AG09309 (cell line): Measurements from ENCODE around the gene HTT-AS.

Experiments used
- DNase-seq: peaks from one replicate; pipeline ENCODE4 v3.0.0-alpha.2; 2010; ENCODE audit warnings: low read depth
- H3K4me3 ChIP-seq: 2 replicates; pipeline ENCODE4 v1.5.1; 2011; ENCODE audit warnings: mild to moderate bottlenecking, low read depth, low read length, moderate library complexity; ENCODE audit not compliant: control insufficient read depth
- TF ChIP-seq, protein P1 (sequence below): IDR thresholded peaks from 2 replicates; pipeline ENCODE4 v1.5.1; 2011; ENCODE audit warnings: mild to moderate bottlenecking, low read depth, low read length, inconsistent platforms; ENCODE audit not compliant: insufficient read depth, control insufficient read depth; ENCODE audit errors: missing control alignments

HTT-AS gene

GRCh38 chr4:3021627-3022026 lies 52.7 kb downstream of the HTT-AS start:
- no peak overlapping the region for H3K4me3 ChIP-seq
- DNase-seq: no peak
- TF ChIP-seq, protein P1, sequence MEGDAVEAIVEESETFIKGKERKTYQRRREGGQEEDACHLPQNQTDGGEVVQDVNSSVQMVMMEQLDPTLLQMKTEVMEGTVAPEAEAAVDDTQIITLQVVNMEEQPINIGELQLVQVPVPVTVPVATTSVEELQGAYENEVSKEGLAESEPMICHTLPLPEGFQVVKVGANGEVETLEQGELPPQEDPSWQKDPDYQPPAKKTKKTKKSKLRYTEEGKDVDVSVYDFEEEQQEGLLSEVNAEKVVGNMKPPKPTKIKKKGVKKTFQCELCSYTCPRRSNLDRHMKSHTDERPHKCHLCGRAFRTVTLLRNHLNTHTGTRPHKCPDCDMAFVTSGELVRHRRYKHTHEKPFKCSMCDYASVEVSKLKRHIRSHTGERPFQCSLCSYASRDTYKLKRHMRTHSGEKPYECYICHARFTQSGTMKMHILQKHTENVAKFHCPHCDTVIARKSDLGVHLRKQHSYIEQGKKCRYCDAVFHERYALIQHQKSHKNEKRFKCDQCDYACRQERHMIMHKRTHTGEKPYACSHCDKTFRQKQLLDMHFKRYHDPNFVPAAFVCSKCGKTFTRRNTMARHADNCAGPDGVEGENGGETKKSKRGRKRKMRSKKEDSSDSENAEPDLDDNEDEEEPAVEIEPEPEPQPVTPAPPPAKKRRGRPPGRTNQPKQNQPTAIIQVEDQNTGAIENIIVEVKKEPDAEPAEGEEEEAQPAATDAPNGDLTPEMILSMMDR: no peak

- no peak overlapping the region for H3K4me3 ChIP-seq
- DNase-seq: no peak
- TF ChIP-seq, protein P1: no peak
Measured at GRCh38 chr4:3021127-3021526, 53.2 kb downstream of the HTT-AS start.

DNA sequence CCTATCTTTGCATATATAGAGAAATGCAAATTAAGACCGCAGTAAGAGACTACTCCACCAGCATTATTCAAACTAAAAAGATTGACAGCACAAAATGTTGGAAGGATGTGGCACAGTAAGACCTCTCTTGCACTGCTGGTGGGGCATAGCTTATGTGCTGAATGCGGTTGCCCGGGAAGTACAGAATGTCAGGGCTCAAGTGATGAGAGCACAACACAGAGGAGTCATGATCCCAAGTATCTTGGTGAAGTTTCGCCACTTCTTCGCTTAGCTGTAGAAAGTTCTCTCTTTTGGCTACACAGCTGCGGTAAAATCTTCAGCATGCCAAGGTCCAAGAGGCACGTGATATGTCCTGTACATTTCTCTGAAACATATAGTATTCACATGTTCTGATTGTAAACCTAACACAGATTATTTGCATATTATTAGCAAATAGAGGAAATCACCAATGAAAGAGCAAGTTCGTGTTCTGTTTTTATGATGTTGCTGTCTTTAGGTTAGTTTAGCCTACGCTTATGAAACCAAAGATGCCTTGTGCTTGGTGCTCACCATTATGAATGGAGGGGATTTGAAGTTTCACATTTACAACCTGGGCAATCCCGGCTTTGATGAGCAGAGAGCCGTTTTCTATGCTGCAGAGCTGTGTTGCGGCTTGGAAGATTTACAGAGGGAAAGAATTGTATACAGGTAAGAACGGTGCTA lies 55.0 kb downstream of the HTT-AS start:
- DNase-seq: no peak
- TF ChIP-seq, protein P1: no peak
- H3K4me3 ChIP-seq: no peak overlapping the region

- TF ChIP-seq, protein P1: no peak
Measured at GRCh38 chr4:3017504-3017903, 56.8 kb downstream of the HTT-AS start.

GRCh38 chr4:3016961-3017360 lies 57.4 kb downstream of the HTT-AS start:
- no peak for DNase-seq
- no peak overlapping the region for H3K4me3 ChIP-seq
- TF ChIP-seq, protein P1: no peak

More at GRCh38 chr4:3017504-3017903, 56.8 kb downstream of the HTT-AS start:
- no peak overlapping the region for H3K4me3 ChIP-seq
- no peak for DNase-seq

DNA sequence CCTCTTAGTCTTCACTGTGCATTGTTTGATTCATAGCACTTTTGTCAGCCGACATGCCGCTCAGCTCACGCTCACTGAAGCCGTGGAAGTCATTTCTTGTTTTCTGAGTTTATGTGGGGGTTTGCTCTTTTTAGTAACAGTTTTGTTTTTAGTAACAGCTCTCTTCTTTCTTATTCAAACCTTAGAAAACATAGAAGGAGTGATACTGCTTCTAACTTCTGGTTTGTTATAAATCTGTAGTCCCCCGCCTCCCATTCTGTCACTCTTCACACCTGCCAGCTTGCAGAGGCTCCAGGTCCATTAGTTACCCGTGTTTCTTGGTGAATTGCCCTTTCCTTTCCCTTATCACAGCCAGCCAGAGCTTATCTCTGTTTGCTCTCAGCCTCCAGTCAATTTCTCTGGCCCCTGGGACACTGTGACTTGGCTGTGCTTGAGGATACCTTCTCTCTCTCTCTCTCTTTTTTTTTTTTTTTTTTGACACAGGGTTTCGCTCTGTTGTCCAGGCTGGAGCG lies 60.4 kb downstream of the HTT-AS start:
- TF ChIP-seq, protein P1: no peak
- DNase-seq: no peak
- H3K4me3 ChIP-seq: no peak overlapping the region
